ENCODE results near the gene HECW1.
"Not testable (repeated sequence)": the region's sequence is repeated elsewhere in the genome, so short reads cannot be mapped to it uniquely, and the experiment has no call there.

The HECW1 gene

DNA sequence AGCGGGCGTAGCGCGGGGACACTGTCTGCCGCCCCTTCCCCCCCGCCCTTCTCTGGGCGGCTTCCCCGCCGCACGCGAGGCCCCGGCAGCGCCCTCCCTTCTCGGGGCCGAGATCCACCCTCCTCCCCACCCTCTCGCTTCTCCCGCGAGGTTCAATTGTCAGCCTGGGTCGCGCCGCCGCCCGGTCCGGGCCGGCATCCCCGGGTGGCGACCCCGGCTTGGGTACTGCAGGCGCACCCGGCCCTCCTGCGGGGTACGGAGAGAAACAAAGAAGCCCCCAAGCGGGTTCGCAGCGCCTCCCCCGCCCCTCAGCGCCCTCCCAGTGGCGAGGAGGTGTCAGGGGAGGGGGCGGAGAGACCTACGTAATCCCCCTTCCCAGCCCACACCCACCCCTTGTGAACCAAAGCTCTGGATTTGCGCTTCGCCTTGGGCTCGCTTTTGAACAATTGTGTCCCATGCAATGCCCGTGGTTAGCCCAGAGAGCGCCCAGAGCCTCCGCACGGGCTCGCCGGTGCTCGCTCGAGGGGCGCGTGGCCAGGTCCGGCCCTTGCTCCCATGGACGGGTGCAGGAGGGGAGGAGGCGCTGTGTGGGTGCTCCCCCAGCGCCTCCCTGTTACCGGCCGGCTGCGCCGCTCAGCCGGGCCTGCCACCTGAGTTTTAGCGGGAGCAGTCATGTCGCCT is 634 bp downstream of the HECW1 start:
- DNase-seq, result no peak

DNA sequence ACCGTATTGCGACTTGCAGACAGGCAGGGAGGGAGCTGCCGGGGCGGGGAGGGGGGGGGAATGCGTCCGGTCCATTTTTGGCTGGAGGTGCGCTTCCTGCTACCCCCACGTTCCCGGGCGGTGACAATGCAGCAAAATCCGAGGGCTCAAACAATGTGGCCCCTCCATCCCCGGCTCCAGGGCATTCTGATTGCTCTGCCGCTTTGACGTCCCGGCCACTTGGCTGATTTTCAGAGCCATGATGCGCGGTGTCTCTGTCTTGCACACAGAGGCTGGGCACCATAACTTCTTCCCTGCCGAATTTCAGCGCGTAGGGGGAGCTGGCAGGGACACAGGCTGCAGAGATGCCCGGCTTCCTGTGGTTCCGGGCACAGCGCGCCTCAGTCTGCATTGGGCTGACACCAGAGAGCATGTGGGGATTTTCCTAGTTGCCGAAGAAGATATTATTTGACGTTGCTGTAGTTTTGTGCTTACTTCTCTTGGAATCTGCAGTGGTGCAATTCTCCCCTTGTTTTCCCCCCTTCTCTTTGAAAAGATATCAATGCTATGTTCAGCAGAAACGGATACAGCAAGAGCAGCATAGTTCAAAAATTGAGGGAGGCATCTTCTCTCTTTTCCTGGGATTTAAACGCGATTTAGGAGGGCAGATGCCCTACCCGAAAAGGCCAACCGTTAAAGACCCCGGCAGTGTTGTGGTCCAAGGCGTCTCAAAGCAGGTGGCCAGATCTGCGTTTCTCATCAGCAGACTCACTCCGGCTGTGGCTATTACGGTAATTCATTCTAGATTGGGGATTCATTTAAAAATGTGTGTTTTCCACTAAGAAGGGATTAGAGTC is 1.4 kb downstream of the HECW1 start:
- DNase-seq, result no peak

DNA sequence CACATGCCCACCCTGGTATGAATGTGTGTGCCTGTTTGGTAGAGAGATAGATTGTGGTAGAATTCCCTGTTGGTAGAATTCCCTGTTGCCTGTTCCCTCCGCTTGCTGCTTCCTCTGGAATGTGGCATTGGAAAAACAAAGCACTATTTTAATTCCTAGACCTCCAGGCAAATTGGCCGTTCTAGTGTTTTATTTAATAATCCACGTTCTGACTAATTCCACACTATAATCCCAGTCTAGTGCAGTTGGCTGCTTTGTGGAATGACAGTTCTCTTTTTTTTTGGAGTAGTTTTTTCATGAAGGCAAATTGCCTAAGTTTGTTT is 2.0 kb downstream of the HECW1 start:
- no peak for DNase-seq

DNA sequence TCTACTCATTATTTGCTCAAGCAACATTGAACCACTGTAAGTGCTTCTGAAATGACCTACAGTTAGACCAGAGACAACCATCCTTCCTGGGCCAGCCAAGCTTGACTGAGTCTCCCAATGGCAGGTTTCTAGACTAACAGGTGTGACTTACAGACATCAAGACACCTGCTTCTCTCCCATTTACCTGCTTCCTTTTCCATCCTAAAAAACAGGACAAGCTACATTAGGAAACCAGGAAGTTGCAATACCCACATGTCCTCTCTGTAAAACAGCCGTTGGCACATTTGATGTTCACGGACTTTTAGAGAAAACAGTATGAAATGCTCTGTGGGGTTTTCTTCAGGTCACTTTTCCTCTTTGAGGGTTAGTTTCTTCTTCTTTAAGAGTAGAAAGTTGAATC is 4.0 kb downstream of the HECW1 start:
- no peak for DNase-seq

DNA sequence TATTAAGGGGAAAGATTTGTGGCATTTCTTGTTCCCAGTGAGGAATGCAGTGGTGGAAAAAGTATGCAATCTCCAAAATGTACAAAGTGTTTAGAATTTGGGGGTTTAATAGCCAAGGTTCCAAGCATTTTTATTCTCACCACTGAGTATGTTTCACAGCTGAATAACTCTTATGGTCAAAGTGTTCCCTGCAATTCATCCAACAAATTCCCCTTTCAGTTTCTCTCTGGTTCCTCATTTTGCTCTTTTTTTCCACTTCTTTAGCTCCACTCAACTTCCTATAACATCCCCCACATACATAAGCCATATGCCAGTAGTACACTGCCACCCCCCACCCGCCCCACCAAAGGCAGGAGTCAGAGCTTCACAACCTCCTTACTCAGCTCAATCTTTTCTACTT is 4.6 kb downstream of the HECW1 start:
- no peak for DNase-seq

DNA sequence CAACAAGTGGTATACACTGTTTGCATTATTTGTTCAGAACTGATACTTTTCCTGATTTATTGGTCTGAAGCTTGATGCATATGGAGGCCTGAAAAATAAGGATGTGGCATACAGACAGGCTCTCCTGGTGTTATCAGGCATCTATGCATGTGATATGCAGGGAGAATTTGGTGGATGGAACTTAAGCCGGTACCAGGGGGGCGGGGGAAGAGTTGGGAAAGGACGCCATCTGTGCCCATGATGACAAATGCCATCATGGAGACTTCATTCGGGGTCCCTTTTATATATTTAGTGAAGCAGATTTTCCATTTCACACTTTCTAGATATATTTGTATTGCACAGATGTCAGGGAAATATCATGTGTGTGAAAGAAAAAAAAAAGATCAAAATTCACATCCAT is 5.4 kb downstream of the HECW1 start:
- no peak for DNase-seq

DNA sequence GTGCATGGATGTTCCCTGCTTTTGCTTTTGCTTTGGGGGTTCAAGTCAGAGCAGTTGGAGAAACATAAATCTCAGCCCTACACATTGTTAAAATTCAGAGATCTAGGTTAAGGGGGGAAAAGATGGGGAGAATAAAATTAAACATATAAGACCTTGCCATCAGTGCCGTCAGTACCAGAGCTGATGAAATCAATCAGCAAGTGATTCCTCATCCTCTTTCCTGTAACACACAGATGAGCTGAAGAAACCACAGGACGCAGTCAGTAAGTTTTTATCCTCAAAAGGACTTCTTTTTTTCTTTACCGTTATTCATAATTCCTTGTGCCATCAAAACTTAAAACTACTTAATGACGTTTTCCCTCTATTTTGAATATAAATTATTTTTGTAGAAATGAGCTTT is 5.9 kb downstream of the HECW1 start:
- DNase-seq, result no peak

DNA sequence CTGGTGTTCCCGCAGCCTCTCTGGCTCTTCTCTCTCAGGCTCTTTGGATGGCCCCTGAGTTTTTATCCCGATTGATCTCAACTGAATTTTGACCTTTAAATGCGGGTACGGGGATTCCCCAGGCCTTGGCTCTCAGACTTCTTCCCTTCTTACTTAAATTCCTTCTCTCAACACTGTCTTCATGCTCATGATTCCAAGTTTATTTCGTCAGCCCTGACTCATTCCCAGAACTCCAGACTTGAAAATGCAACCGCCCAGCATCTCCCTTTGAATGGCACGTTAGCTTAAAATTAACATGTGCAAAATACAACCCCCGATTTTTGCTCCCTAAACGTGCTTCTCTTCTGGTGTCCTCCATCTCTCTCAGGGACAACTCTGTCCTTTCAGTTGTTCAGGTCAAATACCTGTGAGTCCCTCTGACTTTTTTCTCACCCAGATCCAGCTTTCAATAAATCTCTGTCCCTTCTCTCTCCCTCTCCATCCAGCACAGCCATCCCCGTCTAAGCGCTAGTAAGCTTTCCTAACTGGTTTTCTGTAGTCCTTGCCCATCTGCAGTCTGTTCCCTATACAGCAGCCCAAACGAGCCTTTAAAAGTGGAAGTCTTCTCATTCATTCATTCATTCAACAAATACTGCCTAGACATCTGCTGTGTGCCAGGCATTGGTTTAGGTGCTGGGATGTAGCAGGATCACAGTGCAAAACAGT is 7.1 kb downstream of the HECW1 start:
- no peak for DNase-seq

DNA sequence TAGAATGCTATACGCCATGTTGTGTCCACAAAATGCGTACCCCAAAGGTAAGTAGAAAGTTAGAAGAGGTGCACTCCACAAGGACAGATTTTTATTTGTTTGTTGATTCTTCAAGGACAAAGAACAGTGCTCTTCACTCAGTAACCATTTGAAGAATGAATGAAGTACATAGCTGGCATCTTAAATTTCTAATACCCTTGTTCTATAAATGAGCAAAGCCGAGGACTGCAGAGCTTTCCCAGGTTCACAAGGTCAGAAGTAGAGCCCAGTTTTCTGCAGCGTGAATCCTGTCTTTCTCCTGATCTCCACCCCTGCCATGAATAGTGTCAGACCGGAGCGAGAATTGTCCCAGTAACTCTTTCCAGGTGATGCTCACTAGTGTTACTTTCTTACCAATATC is 9.5 kb downstream of the HECW1 start:
- no peak for DNase-seq

DNA sequence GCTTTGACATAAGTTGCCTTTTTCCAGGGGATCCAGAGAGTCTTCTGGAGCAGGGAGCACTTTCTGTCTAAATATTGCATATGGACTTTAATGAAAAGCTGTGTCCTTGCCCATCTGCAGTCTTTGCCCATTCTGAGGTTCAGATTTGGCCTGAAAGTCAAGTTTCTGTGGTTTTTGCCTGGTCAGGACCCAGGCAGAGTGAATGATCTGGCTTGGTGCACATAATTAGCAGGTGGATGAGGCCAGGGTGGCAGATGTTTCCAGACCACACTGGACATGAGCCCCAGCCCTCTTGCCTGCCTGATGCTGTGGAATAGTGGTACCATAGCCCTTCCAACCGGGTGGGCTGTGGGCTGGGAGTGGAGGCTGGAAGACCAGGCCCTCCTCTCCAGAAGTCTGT is 11.0 kb downstream of the HECW1 start:
- DNase-seq, result no peak

DNA sequence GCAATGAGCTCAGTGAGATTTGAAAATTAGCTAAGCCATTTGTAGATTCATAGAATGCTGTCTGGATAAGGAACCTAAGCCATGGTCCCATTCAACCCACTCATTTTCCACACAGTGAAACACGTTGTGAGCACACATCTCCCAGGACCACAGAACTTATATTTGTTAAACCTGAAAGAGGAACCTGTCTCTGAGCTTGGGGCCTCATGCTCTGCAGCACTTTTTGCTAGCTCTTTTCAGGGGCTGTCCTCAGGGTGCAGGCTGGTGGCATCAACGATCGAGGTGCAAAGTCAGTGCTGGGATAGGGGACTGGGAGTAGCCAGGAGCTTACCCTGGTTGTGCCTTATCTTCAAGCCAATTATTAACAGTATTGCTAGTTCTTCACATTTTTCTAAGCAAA is 11.9 kb downstream of the HECW1 start:
- no peak for DNase-seq

DNA sequence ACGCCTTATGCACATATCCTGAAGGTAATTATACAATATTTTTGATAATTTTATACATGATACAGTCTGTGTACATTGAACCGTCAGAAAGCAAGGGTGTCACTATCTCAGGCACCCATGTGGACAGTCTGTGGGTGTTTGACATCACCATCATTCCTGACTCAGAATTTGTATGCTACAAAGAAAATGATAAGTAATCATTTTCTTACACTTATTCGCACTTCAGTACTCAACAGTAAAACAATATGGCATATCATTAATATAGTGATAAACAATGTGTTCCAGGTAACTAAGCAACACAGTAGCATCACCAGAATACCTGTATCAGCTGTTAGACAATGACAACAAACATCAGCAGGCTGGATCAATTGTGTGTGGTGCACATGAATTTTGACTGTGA is 17.9 kb downstream of the HECW1 start:
- no peak for DNase-seq

DNA sequence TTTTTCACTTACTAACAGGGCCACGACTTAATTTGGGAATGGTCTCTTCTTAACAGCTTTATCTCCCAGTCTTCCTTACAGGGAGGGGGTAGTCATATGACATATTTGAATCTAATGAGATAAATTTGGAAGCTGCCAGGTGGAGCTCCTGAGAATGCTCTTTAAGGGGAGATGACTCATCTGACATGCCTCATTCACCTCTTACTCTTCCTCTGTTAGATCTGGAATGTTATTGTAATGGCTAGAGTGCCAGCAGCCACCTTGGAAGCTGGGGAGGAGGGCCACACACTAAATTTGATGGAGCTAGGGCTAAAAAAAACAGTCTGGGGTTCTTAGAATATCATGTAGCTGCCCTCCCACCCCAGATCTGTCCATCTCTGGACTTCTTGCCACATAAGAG is 22.7 kb downstream of the HECW1 start:
- no peak for DNase-seq

DNA sequence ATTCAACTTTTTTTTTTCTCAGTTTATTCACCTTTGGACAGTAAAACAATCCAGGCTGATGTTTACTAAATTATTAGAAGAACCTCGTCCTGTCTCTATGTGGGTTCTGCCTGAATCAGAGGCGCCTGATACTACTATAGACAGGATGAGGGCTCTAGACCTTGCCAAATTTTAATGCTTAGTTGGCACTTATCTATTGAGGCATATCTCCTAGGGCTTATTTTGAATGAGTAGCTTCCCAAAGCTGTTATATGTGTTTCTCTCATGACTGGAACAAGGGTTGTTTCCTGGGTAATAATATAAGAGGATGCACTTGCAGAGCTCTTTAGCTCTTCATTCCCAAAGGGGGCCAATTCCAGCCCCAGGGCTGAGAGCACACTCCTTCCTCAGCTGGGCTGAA is 23.6 kb downstream of the HECW1 start:
- DNase-seq, result no peak

DNA sequence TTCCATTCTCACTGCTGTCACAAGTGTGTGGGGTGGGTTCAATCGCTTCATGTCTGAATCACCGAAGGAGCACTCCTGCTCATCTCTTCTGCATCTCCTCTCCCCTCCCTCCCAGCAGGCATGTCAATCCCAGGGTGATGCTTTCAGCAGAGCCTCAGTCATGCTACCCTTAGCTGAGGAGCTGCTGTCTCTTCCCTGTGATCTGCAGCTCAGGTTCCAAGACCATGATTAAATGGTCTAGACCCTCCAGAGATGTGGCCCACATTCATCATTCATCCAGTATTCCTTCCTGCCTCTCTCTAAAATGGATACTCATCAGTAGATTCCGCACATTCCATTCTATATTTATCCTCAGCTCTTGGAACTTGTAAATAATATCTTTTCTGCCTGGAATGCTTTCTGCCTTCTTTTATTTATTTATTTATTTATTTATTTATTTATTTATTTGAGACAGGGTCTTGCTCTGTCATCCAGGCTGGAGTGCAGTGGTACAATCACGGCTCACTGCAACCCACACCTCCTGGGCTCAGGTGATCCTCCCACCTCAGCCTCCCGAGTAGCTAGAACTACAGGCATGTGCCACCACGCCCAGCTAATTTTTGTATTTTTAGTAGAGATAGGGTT is 24.8 kb downstream of the HECW1 start:
- DNase-seq, result not testable (repeated sequence)

DNA sequence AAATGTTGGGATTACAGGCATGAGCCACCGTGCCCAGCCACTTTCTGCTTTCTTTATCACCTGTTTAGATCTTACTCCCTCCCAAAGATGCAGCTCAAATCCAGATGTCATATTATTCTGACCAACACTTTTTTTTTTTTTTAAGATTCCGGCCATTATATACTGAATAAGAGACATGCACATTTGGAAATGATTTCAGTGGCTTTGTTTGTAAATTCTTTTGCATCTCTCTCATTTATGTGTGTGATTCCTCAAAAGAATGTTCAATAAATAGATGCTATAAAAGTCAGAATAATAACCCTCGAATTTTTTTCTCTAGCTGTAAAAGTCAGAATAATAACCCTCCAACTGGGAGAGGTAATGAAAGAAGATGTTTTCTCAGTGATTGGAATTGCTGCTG is 25.4 kb downstream of the HECW1 start:
- DNase-seq, result no peak

DNA sequence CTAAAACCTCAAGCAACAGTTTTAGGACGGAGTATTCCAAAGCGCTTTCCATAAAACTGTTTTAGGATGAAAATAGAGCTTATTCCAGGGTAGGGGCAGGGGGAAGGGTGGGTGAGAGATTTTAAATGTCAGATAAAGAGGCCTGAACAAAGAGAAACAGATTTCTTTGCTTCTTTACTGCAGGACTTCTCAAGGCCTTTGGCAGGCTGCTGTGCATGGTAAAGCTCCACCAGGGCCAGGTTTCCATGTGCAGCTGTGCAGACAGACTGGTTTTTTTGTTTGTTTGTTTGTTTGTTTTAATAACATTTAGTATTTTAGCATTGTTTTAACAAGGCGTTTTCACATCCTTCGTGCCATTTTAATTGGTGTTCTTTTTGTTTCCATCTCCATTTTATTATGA is 26.3 kb downstream of the HECW1 start:
- no peak for DNase-seq

DNA sequence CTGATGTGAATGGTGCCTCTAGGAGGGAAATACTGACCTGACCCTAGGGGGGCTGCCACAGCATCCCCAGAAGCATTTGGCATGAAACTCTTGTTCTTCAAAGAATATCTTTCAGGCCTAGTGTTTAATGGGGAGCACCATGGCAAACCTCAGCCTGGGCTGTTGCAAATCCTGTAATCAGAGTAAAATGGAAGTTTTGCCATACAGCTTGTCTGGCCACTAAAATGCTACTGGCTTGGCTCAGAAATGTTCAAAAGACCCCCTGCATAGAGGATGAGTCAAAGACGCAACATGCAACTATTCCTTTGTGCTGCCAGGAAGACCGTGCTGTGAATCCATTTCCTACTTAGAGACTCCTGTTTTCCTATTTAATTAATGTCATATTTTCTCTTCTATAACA is 26.7 kb downstream of the HECW1 start:
- DNase-seq, result no peak

DNA sequence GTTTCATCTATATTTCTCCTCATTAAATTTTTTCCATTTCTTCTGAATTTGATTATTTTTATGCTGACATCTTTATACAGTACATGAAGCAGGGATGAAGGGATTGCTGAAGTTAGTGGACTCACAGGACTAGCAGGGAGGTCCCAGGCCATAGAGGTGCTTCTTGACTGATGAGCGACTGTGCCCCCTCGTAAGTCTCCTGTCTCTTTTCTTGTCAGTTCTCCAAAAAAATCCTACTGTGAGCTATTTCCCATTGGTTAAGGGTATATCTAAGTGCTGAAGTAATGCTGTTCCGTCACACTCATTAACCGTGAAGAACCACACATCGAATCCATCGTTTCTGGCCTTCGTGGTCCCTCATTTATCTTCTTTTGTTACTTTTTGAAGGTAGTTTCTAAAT is 27.7 kb downstream of the HECW1 start:
- DNase-seq, result no peak

DNA sequence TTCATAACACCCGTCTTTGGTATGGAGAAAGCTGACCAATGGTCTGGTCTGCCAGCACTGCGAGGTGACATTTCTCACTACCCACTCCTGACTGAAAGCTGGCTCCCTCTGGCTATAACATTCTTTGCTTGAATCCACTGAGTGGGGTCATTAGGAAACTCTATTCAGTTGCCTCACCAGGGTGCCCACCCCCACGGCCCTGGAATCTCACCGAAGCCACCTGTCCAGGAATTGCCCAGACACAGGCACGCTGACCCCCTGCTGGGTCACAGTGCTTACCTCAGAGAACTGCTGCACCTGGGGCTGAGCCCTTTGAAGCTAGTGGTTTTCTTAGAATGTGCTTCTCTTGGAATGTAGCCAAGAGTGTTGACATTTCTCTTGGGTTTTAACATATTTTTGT is 28.6 kb downstream of the HECW1 start:
- no peak for DNase-seq

DNA sequence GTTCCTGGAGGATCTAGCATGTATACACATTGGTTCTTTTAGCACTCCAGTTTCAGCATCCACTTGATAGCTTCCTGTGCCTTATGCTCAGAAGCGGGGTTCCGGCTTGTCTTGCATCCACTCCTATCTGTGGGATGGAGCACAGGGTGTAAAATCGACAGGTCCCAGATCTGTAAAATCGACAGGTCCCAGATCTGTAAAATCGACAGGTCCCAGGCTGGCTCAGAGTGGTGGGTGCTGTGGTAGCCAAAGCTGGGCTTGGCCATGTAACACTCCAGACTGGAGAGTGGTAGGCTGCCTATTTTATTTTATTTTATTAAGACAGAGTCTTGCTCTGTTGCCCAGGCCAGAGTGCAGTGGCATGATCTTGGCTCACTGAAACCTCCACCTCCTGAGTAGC is 30.3 kb downstream of the HECW1 start:
- DNase-seq, result no peak

DNA sequence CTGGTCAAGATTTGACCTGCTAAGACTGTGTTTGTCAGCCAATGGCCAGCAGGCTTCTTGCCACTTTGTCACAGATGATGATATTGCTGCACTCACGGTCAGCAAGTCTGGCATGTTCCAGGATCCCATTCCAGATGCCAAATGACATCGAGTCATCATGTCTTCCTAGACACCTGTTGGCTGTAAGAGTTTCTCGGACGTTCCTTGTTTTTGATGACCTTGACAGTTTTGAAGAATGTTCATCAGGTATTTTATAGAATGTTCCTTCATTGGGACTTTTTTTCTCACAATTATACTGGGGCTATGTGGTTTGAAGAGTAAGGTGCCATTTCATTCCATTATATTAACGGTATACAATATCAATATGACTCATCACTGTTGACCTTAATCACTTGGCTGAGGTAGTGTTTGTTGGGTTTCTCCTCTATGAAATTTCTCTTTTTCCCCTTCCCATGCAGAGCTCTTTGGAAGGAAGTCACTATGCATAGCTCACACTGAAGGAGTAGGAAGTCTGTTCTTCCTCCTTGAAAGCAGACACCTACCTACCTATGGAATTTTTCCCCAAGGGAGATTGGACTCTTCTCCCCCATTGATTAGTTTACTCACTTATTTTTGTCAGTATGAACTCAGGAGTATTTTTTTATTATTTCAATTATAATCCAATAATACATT is 31.6 kb downstream of the HECW1 start:
- no peak for DNase-seq

DNA sequence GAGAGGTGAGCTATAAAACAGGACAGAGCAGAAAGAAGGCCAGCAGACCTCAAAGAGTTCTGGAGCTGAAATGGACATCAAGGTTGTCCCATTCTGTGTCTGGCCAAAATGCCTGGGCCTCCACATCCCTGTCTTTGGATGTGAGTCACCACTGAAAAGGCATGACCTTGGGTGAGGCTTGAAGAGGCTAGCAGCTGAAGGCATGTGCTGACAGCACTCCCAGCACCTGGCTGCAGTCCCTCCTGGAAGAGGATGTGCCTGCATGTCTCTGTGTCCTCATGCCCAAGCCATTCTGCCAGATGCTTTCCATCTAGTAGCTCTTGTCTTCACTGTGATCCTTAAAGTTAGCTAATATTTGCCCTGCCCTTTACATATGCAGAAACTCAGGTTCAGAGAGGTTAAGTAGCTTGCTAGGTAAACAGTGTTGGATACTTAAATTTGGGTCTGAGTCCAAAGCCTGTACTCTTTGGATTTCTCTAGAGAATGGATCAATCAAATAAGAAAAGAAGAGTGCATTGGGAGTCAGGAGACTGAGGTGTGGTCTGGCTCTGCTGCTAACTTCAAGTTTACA is 35.8 kb downstream of the HECW1 start:
- DNase-seq, result no peak

Measured in stimulated activated naive CD4-positive, alpha-beta T cell (primary cell).